GM21390 (cell line): ENCODE results near the gene MYH14.
A peak's percentile ranks its signal among the peaks of the same experiment; 100 is the strongest.
"Not testable (repeated sequence)": the region's sequence is repeated elsewhere in the genome, so short reads cannot be mapped to it uniquely, and the experiment has no call there.

Experiments used
- ATAC-seq: cut with Tn5 transposase; IDR thresholded peaks from one replicate; pipeline ENCODE4 v1.9.1; 2021; ENCODE audit not compliant: unreplicated experiment

Gene MYH14

DNA sequence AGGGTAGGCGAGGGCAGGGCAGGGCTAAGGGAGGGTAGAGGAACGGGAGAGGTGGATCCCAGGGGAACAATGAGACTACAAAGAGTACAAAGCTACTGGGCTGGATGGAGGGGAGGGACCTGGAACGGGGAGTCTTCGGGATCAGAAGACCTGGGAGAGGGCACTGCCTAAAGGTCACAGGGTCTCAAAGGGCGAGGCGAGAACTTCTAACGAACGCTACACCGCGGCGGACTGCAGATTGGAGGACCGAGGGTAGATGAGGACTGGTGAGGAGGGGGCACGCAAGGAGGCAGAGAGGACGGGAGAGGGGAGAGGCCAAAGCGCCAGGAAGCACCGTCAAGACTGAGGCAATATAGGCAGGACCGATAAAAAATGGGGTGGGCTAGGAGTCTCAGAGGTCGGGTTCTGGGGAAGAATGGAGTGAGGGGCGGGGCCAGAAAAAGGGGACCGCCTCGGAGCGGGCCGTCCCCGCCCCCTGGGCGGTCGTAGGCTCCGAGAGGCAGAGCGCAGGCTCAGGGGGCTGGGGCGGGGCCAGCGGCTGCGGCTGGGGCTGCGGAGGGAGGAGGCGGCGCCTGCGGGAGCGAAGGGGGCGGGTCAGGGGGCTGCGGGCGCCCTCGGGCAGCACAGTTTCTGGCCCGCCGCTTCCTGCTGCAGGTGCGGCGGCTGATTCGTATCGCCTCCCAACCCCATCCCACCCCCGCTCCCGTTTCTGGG is 127.1 kb downstream of the MYH14 start:
- peak; percentile 25 for ATAC-seq

DNA sequence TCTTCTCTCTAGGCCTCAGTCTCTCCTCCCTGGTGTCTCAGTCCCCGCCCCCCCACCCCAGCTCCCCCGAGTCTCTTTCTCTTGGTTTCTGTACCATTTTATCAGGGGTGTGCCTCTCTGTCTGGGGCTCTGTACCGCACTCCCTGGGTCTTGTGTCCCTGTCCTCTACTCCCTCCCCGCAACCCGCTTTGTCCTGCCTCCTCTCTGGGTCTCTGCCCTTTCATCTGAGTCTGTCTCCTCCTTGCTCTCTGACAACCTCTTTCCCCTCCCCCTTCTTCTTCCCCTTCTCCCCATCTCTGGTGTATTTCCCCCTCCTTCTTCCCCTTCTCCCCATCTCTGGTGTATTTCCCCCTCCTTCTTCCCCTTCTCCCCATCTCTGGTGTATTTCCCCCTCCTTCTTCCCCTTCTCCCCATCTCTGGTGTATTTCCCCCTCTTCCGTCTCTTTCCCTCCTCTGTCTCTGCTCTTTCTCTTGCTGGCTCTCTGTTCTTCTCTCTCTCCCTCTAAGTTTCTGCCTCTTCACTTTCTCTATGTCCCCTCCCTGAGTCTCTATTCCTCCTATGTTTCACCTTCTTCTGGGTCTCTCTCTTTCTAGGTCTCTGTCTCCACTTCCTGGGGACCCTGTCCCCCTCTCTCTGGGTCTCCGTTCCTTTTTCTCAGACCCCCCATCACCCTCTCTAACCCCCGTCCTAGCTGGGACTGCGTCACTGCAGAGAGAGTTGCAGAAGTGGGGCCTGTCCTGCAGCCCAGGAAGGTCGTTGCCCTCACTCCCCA is 128.0 kb downstream of the MYH14 start:
- ATAC-seq, result no peak

DNA sequence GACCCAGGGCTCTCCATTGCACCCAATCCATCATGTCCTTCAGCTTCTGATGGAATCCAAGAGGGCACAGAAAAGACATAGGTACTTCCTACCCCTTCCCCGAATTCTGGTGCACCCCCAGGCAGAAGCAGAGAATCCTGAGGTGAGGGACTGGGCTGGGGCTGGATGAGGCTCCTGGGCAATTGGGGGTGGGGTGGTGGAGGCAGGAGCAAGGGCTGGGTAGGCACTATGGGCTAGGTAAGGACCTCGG is 128.5 kb downstream of the MYH14 start:
- ATAC-seq, result no peak

DNA sequence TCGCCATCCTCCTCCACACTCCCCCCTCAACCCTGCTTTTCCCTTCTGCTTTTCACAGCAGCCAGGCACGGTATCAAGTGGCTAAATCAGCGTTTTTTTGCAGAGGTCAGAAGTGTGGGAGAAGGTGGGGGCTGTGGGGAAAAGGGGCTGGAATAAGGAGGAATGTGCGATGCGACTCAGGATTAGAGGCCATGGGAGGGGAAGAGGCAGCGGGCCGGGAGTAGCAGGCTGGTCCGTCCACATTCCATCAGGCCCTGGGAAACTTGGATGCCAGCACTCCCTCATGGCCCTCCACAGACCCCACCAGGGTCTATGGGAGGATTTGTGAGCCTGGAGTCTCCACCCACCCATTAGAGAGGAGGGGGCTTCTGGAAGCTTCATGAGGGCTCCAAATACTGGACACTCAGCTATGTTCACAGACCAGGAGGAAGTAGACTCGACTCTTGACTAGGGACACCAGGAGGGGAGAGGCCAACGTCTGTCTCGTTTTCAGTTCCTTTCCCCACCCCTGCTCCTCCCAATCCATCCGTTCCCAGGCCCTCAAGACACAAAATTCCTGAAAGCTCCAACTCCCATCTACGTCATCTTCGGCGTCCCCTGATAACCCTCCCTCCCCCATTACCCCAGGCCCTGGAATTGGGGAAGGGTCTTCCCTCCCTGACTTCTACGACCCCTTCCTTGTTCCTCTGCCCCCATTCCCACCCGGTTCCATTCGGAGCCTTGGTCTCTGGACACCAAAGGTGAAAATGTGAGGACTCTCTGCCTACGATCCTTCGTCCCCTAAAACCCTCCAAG is 129.0 kb downstream of the MYH14 start:
- ATAC-seq, result no peak

DNA sequence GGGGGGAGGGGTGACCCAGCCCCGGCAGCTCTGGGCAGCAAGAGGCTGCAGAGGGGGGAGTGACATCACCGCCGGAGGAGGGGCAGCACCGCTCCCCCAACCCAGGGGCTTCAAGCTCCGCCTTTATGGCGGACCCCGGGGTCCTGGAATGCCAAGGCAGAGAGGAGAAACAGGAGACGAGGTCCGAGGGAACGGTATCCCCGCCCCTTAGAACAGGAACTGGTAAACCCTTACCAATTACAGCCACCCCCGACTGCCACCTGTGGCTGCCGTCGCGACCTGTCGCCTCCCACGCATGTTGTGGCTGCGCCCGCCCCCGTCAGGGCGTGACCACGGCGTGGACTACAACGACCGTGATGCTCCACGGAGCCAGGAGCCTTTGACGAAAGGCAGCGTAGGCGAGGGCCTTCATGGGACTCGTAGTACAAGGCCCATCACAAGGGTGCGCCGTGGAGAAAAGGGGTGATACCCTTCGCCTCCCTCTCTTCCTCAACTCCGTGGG is 129.9 kb downstream of the MYH14 start:
- peak; percentile 44 for ATAC-seq

DNA sequence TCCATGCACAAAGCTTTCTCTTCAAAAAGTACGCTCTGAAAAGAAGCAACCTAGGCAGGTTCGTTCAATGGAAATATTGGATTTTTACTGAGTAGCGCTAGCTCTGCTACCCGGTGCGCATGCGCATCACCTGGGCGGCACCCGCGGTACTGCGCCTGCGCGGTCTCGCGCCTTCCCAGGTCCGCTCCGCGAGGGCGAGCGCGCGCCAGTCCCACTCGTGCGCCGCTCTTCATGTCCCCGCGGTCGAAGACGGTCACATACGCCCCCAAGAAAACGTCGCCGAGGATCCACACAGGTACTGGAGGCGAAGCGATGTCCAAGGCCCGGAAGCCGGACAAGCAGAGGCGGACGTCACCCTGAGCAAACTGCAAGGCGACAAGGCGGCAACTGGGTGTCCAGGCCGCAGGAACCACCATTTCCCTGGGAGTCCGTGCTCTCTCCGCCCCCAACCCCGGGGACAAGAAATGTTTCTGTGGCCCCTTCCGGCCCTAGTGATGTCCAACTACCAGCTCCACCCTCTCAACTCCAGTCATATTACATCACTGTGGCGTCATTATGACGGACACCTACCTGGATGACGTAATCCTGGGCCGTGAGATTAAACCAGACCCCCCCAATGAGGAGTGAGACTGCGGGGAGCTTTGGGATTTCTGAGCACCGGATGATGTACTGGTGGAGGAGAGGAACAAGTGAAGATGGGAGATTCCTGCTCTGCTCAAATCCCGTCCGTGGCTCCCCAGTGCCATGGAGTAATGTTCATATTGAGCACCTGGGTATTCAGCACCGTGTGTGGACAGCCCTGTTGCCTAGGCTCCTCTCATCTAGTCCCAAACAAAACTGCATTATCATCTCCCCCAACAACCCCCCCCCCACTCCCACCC is 130.6 kb downstream of the MYH14 start:
- ATAC-seq, result no peak

DNA sequence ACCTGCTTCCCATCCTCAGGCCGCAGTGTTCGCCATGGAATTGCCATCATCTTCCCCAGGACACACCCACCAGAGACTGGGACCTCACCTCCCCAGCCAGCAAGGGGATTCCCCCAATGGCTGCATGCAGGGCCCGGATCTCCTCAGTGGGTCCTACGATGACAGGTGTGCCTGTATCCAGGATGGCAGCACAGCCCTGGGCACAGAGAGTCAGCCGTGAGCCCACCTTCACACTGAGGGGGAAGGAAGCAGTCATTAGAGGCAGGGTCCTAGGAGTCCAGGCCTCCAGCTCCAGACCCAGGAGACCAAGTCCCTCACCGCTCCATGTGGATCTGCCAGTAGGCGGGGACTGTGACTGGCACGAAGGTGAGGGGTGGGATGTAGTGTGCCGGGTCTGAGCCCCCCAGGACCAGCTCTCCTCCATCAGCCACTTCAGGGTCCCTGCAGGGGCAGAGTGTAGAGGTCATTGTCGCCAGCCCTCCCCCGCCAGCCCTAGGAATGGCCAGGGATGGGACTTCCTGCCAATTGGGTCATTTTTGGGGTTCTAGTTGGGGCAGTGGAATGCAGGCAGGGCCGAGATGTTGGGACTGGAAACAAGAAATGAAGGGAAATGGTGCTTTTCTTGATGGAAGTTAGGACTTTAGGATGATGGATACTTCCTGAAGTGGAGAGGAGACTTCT is 131.5 kb downstream of the MYH14 start:
- no peak for ATAC-seq

DNA sequence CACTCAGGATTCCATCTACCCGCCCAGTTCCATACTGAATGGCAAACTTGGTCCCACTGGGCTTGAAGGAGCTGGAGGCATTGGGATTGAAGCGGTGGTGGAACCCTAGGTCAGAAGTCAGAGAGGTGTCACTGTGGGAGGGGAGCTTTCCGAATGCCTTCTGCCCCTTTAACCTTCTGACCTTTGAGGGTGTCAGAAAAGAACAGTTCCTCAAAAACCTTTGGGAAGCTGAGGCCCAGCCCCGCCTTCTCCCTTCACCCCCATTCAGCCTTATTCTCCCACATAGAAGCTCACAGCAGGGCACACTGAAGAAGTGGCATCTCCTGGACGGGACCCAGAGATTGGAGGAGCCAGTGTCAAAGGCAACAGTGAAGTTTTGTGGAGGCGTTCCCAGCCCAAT is 133.6 kb downstream of the MYH14 start:
- not testable (repeated sequence) for ATAC-seq

DNA sequence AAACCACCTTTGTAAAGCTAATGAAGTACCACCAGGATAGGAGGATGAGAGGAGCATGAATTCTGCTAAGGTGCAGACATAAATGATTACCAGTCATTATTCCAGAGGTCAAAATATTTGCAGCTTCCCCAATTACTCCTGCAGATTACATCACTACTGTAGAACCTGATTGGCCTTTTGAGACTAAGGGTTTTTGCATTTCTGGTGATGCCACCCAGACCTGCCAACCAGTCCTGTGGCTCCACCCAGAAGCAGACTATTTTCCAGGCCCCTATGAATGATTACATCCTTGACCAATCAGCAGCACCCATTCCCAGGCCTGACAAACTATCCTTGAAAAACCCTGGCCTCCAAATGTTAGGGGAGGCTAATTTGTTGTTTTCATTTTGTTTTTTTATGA is 136.9 kb downstream of the MYH14 start:
- no peak for ATAC-seq

DNA sequence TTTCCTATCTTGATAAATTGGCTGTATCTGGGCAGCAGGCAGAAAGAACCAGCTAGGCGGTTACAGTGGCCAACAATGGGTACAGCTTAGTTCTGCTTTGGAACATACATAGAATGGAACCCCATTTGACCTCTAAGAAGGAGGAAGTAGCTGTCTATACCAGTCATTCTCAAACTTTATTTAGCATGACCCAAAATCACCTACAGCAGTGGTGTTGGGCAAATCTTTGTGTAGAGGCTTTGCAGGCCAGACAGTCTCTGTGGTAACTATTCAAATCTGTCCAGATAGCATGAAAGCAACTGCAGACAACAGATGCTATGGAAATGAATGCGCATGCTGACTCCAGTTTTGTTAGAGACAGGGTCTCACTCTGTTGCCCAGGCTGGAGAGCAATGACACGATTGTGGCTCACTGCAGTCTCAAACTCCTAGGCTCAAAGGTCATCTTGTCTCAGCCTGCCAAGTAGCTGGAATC is 137.7 kb downstream of the MYH14 start:
- ATAC-seq, result peak; percentile 43

DNA sequence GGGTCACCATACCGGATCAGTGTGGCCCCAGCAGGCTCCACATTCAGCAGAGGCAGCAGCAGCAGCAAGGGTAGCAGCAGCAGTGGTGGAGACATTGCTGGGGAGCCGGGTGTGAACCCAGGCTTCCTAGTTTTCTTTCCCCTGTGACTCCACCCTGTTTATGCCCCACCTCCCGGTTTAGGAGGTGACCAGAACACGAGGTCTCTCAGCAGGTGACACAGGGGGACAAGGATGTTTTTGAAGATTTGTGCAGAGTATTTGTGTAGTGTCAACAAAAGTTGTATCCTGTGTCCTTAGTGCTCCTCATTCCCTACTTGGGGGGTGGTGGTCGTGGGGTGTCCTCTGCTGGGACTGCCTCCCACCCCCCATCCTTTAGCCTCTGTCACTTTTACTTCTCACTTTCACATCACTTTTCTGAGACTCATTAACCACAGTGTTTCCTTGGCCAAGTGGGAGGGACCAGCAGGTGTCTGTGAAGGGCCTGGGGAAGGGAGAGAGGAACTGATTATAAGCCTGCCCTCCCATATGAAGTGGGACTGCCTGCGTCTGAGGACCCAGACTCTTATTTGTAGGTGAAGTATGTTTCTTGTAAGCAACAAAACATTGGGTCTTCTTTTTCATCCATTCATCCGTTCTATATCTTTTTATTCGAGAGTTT is 141.4 kb downstream of the MYH14 start:
- no peak for ATAC-seq

DNA sequence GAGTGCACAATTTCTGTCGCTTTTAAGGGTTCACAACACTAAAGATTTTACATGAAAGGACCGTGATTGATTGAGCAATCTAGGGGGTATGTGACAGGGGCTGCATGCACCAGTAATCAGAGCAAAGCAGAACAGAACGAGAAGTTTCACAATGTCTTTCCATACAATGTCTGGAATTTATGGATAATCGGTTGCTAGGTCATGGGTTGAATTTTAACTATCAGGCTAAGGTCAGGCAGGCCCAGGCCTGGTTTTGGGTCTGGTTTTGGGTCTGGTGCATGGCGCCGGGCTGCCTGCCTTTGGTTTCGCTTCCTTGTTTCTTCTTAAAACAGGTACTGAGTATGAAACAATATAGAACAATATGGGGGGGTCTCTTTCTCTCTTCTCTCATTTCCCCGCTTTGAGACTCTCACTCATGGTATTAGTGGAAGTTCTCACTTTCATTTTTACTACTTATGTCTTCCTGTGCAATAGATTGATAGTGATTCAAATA is 143.7 kb downstream of the MYH14 start:
- not testable (repeated sequence) for ATAC-seq

DNA sequence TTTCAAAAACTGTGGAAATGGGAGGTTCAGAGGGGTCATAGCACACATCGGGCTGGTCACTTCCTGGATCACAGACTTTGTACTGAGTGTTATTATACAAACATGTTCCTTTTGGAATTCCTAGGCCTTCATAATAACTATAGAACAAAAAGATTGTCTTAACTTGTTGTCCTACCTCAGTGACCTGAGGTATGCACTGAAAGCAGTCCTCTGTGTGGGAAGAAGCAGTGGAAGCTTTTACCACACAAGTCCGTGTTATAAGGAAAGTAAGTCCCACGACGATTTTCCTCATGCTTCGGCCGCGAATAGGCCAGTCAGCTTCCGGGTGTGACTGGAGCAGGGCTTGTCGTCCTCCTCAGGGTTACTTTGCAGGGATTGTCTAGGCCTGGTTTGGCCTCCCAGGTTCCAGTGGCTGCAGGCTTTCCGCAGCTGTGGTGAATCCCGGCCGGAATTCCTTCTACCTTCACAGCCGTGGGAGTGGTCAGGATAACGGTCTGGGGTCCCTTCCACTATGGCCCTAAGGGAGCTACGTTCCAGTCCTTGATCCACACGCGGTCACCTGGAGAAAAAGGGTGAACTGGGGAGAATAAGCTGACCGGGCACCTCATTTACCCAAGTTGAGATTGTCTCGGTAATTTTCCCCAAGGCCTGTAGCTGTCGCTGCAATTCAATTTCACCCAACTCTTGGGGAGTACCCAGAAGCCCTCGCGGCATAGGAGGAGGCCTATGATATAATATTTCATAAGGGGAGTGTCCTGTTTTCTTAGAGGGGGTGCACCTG is 146.0 kb downstream of the MYH14 start:
- no peak for ATAC-seq

DNA sequence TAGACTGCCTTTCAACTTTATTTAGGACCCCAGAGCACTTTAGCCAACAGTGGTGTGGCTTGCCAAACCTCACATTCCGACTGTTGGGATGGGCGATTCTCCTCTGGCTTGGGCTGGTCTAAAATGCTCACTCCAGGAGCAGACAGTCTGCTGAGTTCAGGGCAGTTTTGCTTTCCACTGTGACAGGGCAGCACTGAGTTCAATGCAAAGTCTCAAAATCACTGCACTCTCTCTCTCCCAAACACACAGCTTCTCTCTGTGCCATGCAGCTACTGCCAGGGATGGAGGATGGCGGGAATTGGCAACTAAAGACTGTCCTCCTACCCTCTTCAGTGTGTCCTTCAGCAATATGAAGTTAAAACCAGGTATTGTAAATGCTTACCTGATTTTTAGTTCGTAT is 148.8 kb downstream of the MYH14 start:
- ATAC-seq, result no peak

DNA sequence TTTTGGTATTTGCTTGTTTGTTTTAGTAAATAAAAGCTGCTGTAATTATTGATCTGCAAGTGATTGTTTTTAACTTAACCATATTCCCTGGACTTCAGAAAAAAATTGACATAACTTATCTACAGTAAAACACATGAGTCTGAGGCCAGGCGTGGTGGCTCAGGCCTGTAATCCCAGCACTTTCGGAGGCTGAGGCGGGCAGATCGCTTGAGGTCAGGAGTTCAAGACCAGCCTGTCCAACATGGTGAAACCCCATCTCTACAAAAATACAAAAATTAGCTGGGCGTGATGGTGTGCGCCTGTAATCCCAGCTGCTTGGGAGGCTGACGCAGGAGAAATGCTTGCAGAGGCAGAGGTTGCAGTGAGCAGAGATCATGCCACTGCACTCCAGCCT is 150.1 kb downstream of the MYH14 start:
- ATAC-seq, result not testable (repeated sequence)

DNA sequence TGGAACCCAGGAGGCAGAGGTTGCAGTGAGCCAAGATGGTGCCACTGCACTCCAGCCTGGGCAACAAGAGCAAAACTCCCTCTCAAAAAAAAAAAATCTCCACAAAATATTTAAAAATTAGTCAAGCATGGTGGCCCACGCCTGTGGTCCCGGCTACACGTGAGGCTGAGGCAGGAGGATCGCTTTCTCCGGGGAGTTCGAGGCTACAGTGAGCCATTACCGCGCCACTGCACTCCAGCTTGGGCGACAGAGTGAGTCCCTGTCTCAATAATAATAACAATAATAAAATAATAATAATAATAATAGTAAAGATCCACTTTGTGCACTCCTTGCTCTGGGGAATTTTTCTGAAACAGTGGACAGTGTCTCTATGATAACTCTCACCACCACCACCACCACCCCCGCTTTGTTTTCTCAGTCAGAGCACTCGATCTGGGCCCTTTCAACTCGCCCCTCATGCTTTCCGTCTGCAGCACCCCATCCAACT is 153.3 kb downstream of the MYH14 start:
- ATAC-seq, result no peak

DNA sequence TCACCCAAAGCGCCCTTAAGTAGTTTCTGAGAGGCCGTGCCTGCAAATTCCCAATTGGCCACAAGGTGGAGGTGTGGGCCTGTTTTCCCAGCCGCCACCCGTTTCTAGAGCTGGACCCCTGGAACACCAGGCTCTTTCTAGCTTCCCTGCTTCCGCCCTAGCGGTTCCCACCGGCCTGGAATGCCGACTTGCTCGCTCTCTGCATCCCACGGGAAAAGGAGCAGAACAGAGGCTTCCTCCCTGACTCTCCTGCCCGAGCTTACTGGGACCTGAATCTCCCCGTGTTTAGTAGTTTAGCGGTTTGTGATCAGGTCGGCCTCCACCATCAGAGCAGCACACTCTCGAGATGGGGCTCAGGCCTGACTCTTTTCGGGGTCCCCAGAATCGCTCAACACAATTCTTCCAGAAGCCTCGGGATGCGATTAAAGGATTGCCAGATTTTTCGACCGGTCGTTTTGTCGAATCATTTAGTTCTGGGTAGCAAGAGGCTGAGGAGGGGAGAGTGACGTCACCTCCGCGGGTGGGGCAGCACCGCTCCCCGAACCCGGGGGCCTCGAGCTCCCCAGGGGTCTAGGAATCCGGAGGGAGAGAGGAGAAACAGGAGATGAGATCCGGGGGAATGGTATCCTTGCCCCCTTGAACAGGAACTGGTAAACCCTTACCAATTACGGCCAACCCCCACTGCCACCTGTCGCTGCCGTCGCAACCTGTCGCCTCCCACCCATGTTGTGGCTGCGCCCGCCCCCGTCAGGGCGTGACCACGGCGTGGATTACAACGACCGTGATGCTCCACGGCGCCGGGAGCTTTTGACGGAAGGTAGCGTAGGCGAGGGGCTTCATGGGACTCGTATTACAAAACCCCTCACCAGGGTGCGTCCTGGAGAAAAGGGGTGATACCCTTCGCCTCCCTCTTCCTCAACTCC is 154.0 kb downstream of the MYH14 start:
- no peak for ATAC-seq
